ENCODE data around the gene ROCK1. TPM values are rescaled to one million over a fixed set of nuclear protein-coding genes. Genes with fewer than 3 reads are reported as not detected.
"Not testable (repeated sequence)": the region's sequence is repeated elsewhere in the genome, so short reads cannot be mapped to it uniquely, and the experiment has no call there.

Gene ROCK1
- total RNA-seq, 2 donors from 2014 or later: 51.3 to 61.3 TPM

DNA sequence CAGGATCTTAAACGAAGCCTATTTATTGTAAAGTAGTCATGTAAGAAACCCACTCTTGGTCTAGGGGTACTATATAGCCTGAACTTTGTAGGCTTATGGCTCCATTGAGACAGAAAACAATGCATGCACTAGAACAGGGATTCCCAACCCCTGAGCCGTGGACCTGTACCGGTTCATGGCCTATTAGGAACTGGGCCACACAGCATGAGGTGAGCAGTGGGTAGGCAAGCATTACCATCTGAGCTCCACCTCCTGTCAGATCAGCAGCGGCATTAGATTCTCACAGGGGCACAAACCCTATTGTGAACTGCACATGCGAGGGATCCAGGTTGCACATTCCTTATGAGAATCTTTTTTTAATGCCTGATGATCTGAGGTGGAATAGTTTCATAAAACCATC, 59.2 kb downstream of the ROCK1 start:
- peaks cover 9% of the 10 kb centered on the region for H3K4me1 Mint-ChIP-seq
- H3K9me3 Mint-ChIP-seq: no peaks in the 10 kb centered on the region
- no peak overlapping the region for H3K4me3 Mint-ChIP-seq
- H3K27ac Mint-ChIP-seq: no peak overlapping the region
- no peak for ATAC-seq (replicated peaks)
- H3K27me3 Mint-ChIP-seq: no peaks in the 10 kb centered on the region
- peaks cover 23% of the 10 kb centered on the region for H3K36me3 Mint-ChIP-seq (ENCODE audit: low read depth)

DNA sequence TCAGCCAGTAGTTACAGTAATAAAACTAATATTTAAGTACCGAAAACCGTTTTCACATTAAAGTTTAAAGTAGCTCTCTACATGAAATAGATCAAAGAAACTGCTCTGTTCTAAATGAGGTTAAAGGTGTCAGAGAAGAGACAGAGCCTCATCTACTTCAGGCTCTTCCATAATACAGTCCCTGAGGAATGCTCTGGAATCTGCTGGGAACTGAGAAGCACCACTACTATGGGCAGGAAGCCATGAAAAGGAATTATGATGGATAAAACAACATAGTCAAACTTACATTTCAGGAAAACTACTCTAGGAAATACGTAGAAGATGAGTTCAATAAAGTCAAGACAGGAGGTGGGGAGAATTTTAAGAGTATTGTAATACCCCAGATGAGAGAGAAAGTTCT, 60.0 kb downstream of the ROCK1 start:
- no peak overlapping the region for H3K4me3 Mint-ChIP-seq

DNA sequence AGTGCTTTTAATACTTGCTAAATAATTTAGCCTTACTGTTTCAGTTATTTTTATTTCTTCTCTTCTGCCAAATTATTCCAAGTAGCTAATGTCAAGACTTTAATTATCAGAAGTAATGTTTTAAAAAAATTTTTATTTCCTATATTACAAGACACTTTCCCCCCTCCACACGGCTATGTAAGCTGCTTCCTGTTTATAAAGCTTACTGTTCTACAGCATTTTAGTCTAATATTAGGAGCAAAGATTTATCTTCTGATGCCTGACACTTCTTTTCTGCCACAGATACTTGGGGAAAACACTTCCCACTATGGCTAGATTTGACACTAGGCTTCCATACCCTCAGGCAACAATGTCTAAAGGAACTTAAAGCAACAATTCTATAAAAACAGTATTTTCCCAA, 62.3 kb downstream of the ROCK1 start:
- ATAC-seq (replicated peaks): no peak
- H3K27me3 Mint-ChIP-seq: no peaks in the 10 kb centered on the region
- H3K4me1 Mint-ChIP-seq: peaks cover 9% of the 10 kb centered on the region

More for the DNA sequence above, 60.0 kb downstream of the ROCK1 start:
- peaks cover 9% of the 10 kb centered on the region for H3K4me1 Mint-ChIP-seq
- no peaks in the 10 kb centered on the region for H3K27me3 Mint-ChIP-seq
- ATAC-seq (replicated peaks): no peak
- no peaks in the 10 kb centered on the region for H3K9me3 Mint-ChIP-seq
- H3K27ac Mint-ChIP-seq: peak overlapping the region; percentile 27
- peaks cover 30% of the 10 kb centered on the region for H3K36me3 Mint-ChIP-seq (ENCODE audit: low read depth)

DNA sequence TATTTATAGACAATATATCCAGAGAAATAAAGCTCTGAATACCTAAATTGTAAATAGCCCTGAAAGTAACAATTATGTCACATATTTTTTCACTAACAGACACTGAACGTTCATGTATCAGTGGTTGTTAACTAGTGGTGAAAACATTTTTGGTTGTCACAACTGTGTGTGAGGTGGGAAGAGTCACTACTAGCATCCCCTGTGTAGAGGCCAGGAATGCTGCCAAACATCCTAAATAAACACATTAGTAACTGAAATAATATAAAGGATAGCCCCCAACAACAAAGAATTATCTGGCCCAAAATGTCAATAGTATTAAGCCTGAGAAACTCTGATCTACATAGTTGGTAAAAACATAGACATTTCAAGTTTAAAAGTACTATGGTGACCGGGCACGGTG, 64.5 kb downstream of the ROCK1 start:
- Mint-ChIP-seq H3K4me3 (no peak overlapping the region), H3K4me1 (peaks cover 9% of the 10 kb centered on the region), H3K27me3 (no peaks in the 10 kb centered on the region), H3K36me3 (ENCODE audit: low read depth) (peaks cover 57% of the 10 kb centered on the region), H3K27ac (no peak overlapping the region), H3K9me3 (no peaks in the 10 kb centered on the region)
- ATAC-seq (replicated peaks): no peak

More for the DNA sequence above, 62.3 kb downstream of the ROCK1 start:
- H3K4me3 Mint-ChIP-seq: no peak overlapping the region
- H3K27ac Mint-ChIP-seq: peak overlapping the region; percentile 56
- peaks cover 46% of the 10 kb centered on the region for H3K36me3 Mint-ChIP-seq (ENCODE audit: low read depth)
- no peaks in the 10 kb centered on the region for H3K9me3 Mint-ChIP-seq

DNA sequence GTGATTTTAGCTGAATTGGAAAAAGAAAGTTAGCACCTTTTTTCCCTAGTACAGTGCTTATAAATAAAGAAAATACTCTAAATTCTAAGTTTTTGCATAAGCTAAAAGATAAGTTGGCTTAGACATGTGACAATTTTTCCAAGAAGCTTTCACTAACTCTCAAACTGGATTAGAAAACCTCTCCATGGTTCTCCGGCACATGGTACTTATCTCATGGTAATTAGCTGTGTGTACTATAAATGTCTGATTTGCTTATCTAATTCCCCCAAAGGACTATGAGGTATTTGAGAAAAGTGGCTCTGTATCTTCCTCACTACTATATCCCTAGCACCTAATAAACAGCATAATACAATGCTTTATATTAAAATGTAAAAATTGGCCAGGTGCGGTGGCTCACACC, 71.1 kb downstream of the ROCK1 start:
- H3K9me3 Mint-ChIP-seq: no peaks in the 10 kb centered on the region
- H3K27me3 Mint-ChIP-seq: no peaks in the 10 kb centered on the region
- H3K4me3 Mint-ChIP-seq: no peak overlapping the region
- H3K27ac Mint-ChIP-seq: no peak overlapping the region
- H3K4me1 Mint-ChIP-seq: no peaks in the 10 kb centered on the region
- no peak for ATAC-seq (replicated peaks)
- H3K36me3 Mint-ChIP-seq (ENCODE audit: low read depth): peaks cover 69% of the 10 kb centered on the region

DNA sequence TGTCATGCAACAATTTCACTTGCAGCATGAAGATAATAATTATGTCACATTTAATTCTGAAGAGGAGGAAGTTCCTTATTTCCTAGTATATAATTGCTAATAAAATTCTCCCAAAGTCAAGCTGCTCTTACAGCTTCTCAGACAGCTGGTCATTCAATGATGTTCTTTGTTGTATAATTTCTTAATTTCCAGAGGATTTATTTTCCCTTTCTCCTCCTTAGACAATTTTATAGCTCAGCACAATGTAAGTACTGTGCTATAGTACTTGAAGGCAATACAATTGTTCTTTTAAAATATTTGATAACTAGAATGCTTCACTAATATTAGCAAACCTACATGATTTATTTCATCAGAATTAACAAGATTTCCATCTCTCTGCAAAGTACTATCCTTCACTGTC, 73.4 kb downstream of the ROCK1 start:
- Mint-ChIP-seq H3K36me3 (ENCODE audit: low read depth) (peaks cover 79% of the 10 kb centered on the region), H3K4me3 (no peak overlapping the region), H3K27ac (no peak overlapping the region), H3K4me1 (peaks cover 5% of the 10 kb centered on the region), H3K27me3 (no peaks in the 10 kb centered on the region), H3K9me3 (peaks cover 3% of the 10 kb centered on the region)
- ATAC-seq (replicated peaks): no peak

DNA sequence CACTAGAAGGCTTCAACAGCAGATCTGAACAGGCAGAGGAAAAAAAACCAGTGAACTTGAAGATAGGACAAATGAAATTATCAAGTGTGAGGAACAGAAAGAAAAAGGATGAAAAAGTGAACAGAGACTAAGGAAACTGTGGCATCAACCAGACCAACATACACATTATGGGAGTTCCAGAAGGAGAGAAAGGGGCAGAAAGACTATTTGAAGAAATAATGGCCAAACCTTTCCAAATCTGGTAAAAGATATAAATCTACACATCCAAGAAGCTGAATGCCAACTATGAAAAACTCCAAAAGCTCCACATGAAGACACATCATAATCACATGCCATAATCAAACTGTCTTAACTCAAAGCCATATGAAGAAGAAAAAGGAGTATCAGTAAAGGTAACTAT, 79.8 kb downstream of the ROCK1 start:
- Mint-ChIP-seq H3K4me1 (peaks cover 5% of the 10 kb centered on the region), H3K36me3 (ENCODE audit: low read depth) (peaks cover 84% of the 10 kb centered on the region)
- ATAC-seq (replicated peaks): no peak

DNA sequence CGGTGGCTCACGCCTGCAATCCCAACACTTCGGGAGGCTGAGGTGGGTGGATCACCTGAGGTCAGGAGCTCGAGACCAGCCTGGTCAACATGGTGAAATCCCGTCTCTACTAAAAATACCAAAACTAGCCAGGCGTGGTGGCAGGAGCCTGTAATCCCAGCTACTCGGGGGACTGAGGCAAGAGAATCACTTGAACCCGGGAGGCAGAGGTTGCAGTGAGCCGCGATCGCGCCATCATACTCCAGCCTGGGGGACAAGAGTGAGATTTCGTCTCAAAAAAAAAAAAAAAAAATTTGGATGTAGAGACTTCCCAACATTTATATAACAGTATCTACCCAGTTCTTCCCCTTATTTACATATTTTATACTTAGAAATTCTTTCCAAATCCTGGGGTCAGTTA, 93.4 kb downstream of the ROCK1 start:
- H3K9me3 Mint-ChIP-seq; ATAC-seq (replicated peaks); H3K27me3 Mint-ChIP-seq; H3K27ac Mint-ChIP-seq; H3K4me3 Mint-ChIP-seq: not testable (repeated sequence)
- Mint-ChIP-seq H3K36me3 (ENCODE audit: low read depth) (peaks cover 98% of the 10 kb centered on the region), H3K4me1 (peaks cover 13% of the 10 kb centered on the region)

More for the DNA sequence above, 79.8 kb downstream of the ROCK1 start:
- Mint-ChIP-seq H3K4me3 (no peak overlapping the region), H3K27ac (no peak overlapping the region), H3K9me3 (peaks cover 3% of the 10 kb centered on the region), H3K27me3 (no peaks in the 10 kb centered on the region)

DNA sequence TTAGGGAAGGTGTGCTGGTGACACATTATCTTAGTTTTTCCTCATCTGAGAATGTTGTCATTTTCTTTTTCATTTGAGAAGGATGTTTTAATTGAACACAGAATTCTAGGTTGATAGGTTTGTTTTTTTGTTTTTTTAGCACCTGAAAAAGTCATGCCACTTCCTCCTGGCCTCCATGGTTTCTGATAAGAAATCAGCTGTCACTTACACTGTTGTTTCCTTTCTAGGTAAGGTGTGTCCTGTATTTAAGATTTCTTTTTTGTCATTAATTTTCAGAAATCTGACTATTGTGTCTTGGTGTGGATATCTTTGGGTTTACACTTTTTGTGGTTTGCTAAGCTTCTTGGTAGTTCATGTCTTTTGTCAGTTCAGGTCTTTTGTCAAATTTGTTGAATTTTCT, 99.3 kb downstream of the ROCK1 start:
- Mint-ChIP-seq H3K36me3 (ENCODE audit: low read depth) (peaks cover 97% of the 10 kb centered on the region), H3K9me3 (no peaks in the 10 kb centered on the region), H3K27me3 (no peaks in the 10 kb centered on the region), H3K4me1 (no peaks in the 10 kb centered on the region), H3K27ac (peak overlapping the region; percentile 56), H3K4me3 (no peak overlapping the region)
- ATAC-seq (replicated peaks): no peak

DNA sequence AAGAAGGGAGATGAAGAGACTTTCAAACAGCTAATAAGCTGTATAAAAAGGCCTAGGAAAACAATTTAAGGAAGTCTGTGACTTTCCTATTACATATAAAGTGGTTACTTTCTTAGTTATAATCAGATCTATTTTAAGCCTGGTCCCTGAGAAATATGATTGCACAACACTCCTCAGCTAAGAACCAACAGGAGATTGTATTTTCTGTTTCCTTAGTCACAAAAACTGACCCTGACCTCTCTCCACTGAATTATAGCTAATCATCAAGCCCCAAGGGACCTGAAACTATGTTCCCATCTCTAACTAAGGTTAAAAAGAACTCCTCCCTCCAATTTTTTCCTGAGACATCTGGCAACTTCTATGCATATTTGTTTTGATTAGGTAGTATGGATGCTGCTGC, 106.9 kb downstream of the ROCK1 start:
- H3K9me3 Mint-ChIP-seq: no peaks in the 10 kb centered on the region
- no peaks in the 10 kb centered on the region for H3K27me3 Mint-ChIP-seq
- peaks cover 93% of the 10 kb centered on the region for H3K36me3 Mint-ChIP-seq (ENCODE audit: low read depth)
- H3K4me1 Mint-ChIP-seq: peaks cover 5% of the 10 kb centered on the region
- H3K4me3 Mint-ChIP-seq: no peak overlapping the region
- no peak for ATAC-seq (replicated peaks)
- H3K27ac Mint-ChIP-seq: peak overlapping the region; percentile 41

DNA sequence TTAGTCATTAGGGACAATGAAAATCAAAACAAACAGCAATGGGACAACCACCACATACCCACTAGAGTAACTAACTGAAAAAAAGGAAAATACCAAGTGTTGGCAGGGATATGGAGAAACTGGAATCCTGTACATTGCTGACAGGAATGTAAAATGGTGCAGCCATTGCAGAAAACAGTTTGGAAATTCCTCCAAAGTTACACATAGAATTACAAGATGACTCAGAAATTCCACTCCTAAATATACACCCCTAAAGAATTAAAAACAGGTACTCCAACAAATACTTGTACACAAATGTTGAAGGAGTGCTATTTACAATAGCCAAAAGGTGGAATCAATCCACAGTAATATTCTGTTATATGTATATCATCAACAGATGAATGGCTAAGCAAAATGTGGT, 110.9 kb downstream of the ROCK1 start:
- Mint-ChIP-seq H3K9me3 (no peaks in the 10 kb centered on the region), H3K4me3 (no peak overlapping the region), H3K4me1 (peaks cover 23% of the 10 kb centered on the region), H3K36me3 (ENCODE audit: low read depth) (peaks cover 99% of the 10 kb centered on the region), H3K27ac (no peak overlapping the region), H3K27me3 (no peaks in the 10 kb centered on the region)
- ATAC-seq (replicated peaks): no peak

DNA sequence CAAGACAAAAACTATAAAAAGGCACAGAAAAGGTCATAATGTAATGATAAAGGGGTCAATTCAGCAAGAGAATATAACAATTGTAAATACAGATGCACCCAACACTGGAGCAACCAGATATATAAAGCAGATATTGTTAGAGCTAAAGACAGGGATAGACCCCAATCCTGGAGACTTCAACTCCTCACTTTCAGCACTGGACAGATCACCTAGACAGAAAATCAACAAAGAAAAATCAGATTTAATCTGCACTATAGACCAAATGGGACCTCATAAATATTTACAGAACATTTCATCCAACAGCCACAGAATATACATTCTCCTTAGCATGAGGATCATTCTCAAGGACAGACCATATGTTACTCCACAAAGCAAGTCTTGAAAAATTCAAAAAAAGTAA, 114.2 kb downstream of the ROCK1 start:
- Mint-ChIP-seq H3K27me3 (no peaks in the 10 kb centered on the region), H3K36me3 (ENCODE audit: low read depth) (peaks cover 91% of the 10 kb centered on the region), H3K27ac (no peak overlapping the region), H3K4me1 (peaks cover 25% of the 10 kb centered on the region), H3K4me3 (no peak overlapping the region), H3K9me3 (no peaks in the 10 kb centered on the region)
- ATAC-seq (replicated peaks): no peak

DNA sequence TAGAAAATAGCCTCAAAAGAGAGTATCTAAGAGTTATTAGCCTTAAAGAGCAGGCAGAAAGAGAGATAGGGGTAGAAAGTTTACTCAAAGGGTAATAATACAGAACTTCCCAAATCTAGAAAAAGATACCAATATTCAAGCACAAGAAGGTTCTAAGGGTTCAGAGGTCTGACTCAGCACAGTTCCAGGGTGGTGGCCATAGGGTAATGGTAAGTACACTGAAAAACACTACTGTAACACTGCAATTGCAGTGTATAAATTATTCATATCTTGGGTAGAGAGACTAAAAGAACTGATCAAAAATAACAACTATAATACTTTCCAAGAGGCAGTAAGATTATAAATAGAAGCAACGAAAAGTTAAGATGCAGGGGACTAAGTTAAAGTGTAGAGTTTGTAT, 115.2 kb downstream of the ROCK1 start:
- Mint-ChIP-seq H3K9me3 (no peaks in the 10 kb centered on the region), H3K4me1 (peaks cover 25% of the 10 kb centered on the region), H3K4me3 (no peak overlapping the region), H3K36me3 (ENCODE audit: low read depth) (peaks cover 91% of the 10 kb centered on the region), H3K27me3 (no peaks in the 10 kb centered on the region), H3K27ac (peak overlapping the region; percentile 47)
- ATAC-seq (replicated peaks): no peak

DNA sequence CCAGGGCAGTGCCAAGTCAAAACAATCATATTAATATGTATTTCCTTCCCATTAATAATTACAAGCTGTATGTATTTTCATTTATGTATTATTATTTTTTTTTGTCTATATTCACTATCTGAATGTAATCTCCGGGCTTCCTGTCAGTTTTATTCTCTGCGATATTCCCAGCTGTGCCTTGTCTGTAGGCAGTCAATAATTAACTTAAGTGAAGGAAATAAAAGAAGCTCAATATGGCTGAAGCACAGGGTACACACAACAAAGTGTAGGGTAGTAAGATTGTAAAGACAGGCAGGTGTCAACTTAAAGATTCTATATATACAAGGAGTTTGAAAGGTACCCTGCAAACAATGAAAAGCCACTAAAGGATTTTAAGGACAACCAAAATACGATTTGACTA, 122.9 kb downstream of the ROCK1 start:
- H3K4me3 Mint-ChIP-seq: no peak overlapping the region
- no peaks in the 10 kb centered on the region for H3K9me3 Mint-ChIP-seq
- no peak for ATAC-seq (replicated peaks)
- peak overlapping the region; percentile 41 for H3K27ac Mint-ChIP-seq
- H3K36me3 Mint-ChIP-seq (ENCODE audit: low read depth): peaks cover 96% of the 10 kb centered on the region
- no peaks in the 10 kb centered on the region for H3K4me1 Mint-ChIP-seq
- H3K27me3 Mint-ChIP-seq: no peaks in the 10 kb centered on the region

DNA sequence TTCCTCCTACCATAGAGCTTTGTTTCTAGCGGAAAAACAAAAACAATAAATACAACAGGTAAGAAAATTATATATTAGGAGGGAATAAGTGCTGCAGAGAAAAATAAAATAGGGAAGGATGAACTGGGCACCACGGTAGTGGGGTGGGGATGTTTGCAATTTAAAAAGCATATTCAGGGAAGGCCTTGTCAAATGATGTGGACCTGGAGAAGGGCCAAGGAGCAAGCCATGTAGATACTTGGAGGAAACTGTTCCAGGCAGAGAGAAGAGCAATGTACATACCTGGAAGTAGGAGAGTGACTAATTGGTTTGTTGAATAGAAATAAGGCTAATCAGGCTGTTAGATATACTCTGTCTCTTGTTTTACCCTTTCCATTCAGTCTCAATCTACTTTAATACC, 136.5 kb downstream of the ROCK1 start:
- Mint-ChIP-seq H3K9me3 (no peaks in the 10 kb centered on the region), H3K27me3 (no peaks in the 10 kb centered on the region), H3K4me1 (peaks cover 6% of the 10 kb centered on the region), H3K27ac (no peak overlapping the region), H3K4me3 (no peak overlapping the region), H3K36me3 (ENCODE audit: low read depth) (peaks cover 90% of the 10 kb centered on the region)
- ATAC-seq (replicated peaks): no peak

DNA sequence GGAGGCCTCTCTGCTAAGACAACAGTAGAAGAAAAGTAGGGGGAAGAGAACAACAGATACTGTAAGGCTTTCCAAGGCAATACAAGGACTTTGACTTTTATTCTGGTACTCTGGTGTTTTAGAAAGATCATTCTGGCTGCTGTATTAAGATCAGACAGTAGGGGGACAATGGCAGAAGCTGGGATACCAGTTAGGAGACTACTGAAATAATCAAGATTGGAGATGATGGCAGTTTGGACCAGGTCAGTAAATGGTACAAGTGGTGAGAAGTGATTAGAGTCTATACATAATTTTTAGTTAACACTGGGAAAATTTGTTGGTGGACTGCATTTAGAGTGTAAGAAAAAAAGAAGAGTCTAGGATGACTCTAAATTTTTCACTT, 139.7 kb downstream of the ROCK1 start:
- peaks cover 6% of the 10 kb centered on the region for H3K4me1 Mint-ChIP-seq
- no peaks in the 10 kb centered on the region for H3K27me3 Mint-ChIP-seq
- H3K4me3 Mint-ChIP-seq: no peak overlapping the region
- peaks cover 89% of the 10 kb centered on the region for H3K36me3 Mint-ChIP-seq (ENCODE audit: low read depth)
- H3K27ac Mint-ChIP-seq: peak overlapping the region; percentile 13
- no peak for ATAC-seq (replicated peaks)
- H3K9me3 Mint-ChIP-seq: no peaks in the 10 kb centered on the region

Data from activated T-helper 17 cell treated with anti-CD3 and anti-CD28 coated beads, Interleukin-2, amount 50 U/mL, for 72 hours (primary cell).